Activated CD8-positive, alpha-beta memory T cell treated with anti-CD3 and anti-CD28 coated beads, Interleukin-2, amount 50 U/mL, for 1 hour (primary cell): ENCODE measurements around the gene WIPF3.

Experiments
- DNase-seq: peaks from one replicate; pipeline ENCODE4 v3.0.0-alpha.2; 2020; ENCODE audit errors: extremely low read depth

Gene WIPF3

DNA sequence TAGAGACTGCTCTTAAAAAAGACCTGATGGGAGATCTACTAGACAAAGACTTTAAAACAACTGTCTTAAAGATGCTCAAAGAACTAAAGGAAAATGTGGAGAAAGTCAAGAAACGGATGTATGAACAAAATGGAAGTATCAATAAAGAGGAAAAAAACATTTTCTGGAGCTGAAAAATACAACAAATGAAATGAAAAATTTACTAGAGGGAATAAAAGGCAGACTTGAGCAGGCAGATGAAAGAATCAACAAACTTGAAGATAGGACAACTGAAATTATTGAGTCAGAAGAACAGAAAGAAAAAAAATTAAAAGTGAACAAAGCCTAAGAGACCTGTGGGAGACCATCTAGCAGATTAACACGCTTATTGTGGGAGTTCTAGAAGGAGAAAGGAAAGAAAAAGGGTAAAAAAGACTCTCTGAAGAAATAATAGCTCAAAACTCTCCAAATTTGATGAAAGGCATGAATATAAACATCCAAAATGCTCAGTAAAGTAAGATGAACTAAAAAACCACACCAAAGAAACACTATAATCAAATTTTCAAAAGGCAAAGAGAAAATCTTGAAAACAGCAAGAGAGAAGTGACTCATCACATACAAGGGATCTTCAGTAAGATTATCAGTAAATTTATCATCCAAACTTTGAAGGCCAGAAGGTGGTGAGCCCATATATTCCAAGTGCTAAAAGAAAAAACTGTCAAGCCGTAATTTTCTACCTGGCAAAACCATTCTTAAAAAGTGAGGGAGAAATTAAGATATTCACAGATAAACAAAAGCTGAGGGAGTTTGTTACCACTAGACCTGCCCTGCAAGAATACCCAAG is 100.1 kb downstream of the WIPF3 start:
- DNase-seq = no peak

GRCh38 chr7:29914180-29914579 is 107.9 kb downstream of the WIPF3 start:
- DNase-seq = no peak

- no peak for DNase-seq
Measured at GRCh38 chr7:29915481-29916215, 109.3 kb downstream of the WIPF3 start.

- DNase-seq = no peak
Measured at GRCh38 chr7:29917641-29918040, 111.3 kb downstream of the WIPF3 start.

DNA sequence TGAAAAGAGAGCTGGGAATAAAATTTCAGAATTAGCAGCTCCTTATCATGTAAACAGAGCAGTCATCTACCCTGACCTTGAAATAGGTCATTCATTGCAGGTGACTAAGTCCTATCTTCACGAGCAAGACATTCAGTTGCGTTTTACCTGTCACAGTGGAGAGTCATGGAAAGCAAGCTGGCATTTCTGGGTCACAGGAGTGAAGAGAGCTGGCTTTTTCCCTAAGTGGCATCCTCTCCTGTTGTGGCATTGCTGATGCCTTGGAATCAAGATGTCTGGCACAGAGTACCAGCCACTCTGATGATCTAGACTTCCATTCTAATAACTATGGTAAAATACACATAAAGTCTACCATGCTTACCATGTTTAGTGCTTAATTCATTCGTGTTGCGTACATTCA is 112.5 kb downstream of the WIPF3 start:
- no peak for DNase-seq

GRCh38 chr7:29919790-29920189 is 113.5 kb downstream of the WIPF3 start:
- no peak for DNase-seq

GRCh38 chr7:29920491-29920890 is 114.2 kb downstream of the WIPF3 start:
- DNase-seq = no peak

DNA sequence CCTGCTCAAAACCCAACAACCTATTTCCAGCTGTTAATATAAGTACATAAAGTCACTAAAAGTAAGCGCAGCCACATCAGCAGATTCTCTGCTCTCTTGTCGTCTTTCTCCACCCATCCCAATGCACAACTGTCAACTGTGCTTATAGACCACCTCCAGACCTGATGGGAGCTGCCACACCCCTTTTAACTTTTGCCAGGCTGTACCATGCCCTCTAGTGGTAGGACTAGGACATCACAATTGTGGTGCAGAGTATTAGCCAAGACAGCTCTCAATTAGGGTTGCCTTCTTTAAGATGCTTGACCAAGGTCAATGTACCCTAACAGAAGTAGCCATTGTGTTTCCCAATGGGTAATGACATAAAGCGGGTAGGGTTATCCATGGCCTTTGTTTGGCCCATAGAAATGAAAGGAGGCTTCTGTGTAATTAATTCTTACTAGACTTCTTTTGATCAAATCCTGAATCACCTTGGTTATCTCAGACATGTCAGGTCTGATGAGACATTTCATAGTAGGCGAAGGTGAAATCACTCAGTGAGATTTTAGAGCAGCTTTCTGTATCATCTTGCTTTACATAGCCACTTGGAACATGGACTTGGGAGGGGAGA is 115.2 kb downstream of the WIPF3 start:
- peak; percentile 4 for DNase-seq

DNA sequence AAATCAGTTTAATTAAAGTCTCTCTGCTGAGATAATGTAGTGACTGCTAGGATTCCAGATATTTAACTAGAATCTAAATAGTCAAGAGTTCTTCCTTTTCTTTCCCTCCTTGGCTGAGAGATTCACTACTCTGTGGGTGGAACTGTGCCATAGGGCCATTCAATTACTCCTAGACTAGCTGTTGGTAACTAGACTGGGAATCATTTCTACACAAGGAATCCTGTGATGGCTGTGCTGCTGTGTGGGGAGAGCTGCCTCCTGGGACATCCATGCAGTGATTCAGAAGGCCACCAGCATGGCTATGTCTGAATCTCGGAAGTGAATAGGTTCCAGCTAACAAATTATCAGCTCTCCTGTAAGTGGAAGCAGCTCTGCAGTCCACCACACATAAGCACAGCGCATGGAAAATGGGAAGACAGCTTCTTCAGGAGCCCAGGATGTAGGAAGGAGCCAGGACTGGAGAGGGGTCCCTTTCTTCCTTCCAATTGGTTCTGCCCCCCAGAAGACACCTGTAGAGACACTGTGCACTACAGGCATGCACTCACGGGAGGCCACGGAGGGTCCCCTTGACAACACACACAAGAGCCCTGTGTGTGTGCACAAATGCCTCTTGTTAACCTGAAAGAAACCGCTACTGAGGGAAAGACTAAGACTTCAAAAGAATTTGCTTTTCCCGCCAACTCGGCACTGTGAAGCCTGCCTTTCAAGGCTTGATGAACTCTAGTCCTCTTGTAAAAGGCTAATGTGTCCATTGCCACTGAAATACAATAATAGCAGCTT is 116.8 kb downstream of the WIPF3 start:
- DNase-seq = no peak

GRCh38 chr7:29924006-29924405 is 117.7 kb downstream of the WIPF3 start:
- no peak for DNase-seq

DNA sequence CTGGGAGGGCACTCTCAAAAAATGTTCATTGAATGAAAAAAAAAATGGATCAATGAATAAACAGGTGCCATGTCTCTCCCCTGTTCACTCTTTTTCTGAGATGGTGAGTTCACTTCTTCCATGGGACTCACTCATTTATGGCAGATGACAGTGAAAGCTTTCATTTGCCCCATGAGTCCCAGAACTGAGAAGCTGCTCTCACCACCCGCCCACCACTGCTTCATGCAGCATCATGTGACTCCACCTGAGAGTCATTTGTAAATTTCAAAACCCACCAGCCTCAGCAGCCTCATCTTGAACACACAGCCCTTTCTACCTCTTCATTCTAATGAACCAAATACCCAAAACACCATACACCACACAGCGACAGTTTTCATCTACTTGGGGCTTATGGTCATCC is 118.4 kb downstream of the WIPF3 start:
- DNase-seq = no peak

- DNase-seq = no peak
Measured at GRCh38 chr7:29926216-29926615, 119.9 kb downstream of the WIPF3 start.

GRCh38 chr7:29926741-29927140 is 120.4 kb downstream of the WIPF3 start:
- no peak for DNase-seq

- no peak for DNase-seq
Measured at GRCh38 chr7:29929018-29929807, 122.9 kb downstream of the WIPF3 start.

- DNase-seq = no peak
Measured at GRCh38 chr7:29935111-29935510, 128.8 kb downstream of the WIPF3 start.

DNA sequence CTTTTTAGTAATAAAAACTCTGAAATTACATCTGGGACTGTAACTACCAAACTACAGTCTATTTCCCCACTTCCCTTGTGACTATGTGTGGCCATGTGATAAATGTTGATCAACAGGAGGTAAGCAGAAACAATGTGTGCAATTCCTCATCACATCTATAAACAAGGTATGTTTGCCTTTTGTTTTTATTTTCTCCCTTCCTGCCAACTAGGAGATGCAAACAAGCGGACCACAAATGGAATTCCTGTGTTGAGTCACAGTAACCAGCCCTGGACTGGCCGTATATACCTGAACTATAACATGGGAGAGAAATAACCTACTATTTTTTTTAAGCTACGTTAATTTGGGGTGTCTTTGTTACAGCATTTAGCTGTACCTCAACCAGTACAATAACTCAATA is 130.8 kb downstream of the WIPF3 start:
- DNase-seq = no peak

DNA sequence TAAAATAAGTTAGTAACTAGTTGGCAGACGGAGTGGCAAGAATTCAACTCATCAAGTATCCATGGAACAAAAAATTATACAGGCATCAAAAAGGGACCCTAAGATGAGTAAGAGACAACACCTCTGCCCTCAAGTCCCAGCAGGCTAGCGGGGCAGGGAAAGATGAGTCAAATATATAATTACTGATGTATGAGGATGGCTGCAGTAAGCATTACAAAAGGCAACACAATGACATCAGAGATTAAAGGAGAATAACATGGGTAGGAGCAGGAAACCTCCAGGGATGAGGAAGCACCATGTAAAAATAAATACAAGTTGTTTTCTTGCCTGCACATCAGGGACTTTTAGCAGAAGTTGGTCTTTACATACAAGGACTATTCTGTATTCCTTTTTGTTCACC is 133.9 kb downstream of the WIPF3 start:
- DNase-seq = no peak

GRCh38 chr7:29945259-29945809 is 139.0 kb downstream of the WIPF3 start:
- no peak for DNase-seq

- DNase-seq = no peak
Measured at GRCh38 chr7:29946428-29947186, 140.3 kb downstream of the WIPF3 start.

GRCh38 chr7:29948587-29948986 is 142.3 kb downstream of the WIPF3 start:
- no peak for DNase-seq
